ENCODE results near the gene DCTN2. TPM values are rescaled to one million over a fixed set of nuclear protein-coding genes. Genes with fewer than 3 reads are reported as not detected.

The DCTN2 gene
- polyA plus RNA-seq, 1 donor from 2014 or later, result 369 TPM

DNA sequence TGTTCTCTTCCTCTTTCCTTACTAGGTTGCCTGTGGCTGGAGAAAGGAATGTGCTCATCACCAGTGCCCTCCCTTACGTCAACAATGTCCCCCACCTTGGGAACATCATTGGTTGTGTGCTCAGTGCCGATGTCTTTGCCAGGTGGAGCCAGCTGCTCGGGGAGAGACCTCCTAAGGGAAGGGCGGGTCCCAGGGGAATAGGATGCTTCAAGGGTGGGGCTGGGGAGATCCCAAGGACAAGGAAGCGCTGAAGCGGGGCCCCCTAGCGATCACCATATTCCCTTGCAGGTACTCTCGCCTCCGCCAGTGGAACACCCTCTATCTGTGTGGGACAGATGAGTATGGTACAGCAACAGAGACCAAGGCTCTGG, 48.9 kb downstream of the DCTN2 start:
- TF ChIP-seq MXI1 (conservative IDR thresholded peaks at IDR 0.05; ENCODE audit: poor library complexity, severe bottlenecking) (no peak), POLR2AphosphoS5 (IDR thresholded peaks at IDR 0.05) (no peak), EZH2 (IDR thresholded peaks at IDR 0.05; ENCODE audit: borderline replicate concordance, insufficient read depth, low read length, poor library complexity, severe bottlenecking) (no peak), TAF1 (IDR thresholded peaks at IDR 0.05; ENCODE audit: low read depth) (no peak), EP300 (conservative IDR thresholded peaks at IDR 0.05; ENCODE audit: poor library complexity, severe bottlenecking) (no peak)
- TF ChIP-seq, protein P1, sequence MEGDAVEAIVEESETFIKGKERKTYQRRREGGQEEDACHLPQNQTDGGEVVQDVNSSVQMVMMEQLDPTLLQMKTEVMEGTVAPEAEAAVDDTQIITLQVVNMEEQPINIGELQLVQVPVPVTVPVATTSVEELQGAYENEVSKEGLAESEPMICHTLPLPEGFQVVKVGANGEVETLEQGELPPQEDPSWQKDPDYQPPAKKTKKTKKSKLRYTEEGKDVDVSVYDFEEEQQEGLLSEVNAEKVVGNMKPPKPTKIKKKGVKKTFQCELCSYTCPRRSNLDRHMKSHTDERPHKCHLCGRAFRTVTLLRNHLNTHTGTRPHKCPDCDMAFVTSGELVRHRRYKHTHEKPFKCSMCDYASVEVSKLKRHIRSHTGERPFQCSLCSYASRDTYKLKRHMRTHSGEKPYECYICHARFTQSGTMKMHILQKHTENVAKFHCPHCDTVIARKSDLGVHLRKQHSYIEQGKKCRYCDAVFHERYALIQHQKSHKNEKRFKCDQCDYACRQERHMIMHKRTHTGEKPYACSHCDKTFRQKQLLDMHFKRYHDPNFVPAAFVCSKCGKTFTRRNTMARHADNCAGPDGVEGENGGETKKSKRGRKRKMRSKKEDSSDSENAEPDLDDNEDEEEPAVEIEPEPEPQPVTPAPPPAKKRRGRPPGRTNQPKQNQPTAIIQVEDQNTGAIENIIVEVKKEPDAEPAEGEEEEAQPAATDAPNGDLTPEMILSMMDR (IDR thresholded peaks at IDR 0.05; ENCODE audit: poor library complexity, severe bottlenecking), result no peak
- no peak overlapping the region for H2AFZ ChIP-seq (ENCODE audit: low read depth, low read length)
- no peak overlapping the region for H3K9ac ChIP-seq (ENCODE audit: low read length)
- no peaks in the 10 kb centered on the region for H3K9me2 ChIP-seq (ENCODE audit: insufficient read depth, low read length)
- H3K4me3 ChIP-seq (ENCODE audit: low read length), result no peak overlapping the region
- no peaks in the 10 kb centered on the region for H3F3A ChIP-seq (ENCODE audit: insufficient read depth, low read length, poor library complexity, severe bottlenecking)
- no peaks in the 10 kb centered on the region for H3K27me3 ChIP-seq (ENCODE audit: insufficient read depth, low read depth, low read length)
- no peaks in the 10 kb centered on the region for H3K9me3 ChIP-seq (ENCODE audit: low read length)
- H3K36me3 ChIP-seq (ENCODE audit: insufficient read depth, low read length), result peaks cover 9% of the 10 kb centered on the region
- H4K20me1 ChIP-seq (ENCODE audit: insufficient read depth), result no peaks in the 10 kb centered on the region
- H3K27ac ChIP-seq (ENCODE audit: low read length), result no peak overlapping the region
- H3K79me2 ChIP-seq (replicated peaks; ENCODE audit: insufficient read depth, low read length), result no peaks in the 10 kb centered on the region
- no peak overlapping the region for H3K4me2 ChIP-seq (ENCODE audit: low read length)

GRCh38 chr12:57497223-57498131, 49.5 kb downstream of the DCTN2 start:
- Histone ChIP-seq H3K9me3 (ENCODE audit: low read length) (no peaks in the 10 kb centered on the region), H3K79me2 (replicated peaks; ENCODE audit: insufficient read depth, low read length) (no peaks in the 10 kb centered on the region), H3K27me3 (ENCODE audit: insufficient read depth, low read depth, low read length) (no peaks in the 10 kb centered on the region), H3K4me3 (ENCODE audit: low read length) (no peak overlapping the region), H3K9ac (ENCODE audit: low read length) (no peak overlapping the region), H3K9me2 (ENCODE audit: insufficient read depth, low read length) (no peaks in the 10 kb centered on the region), H3K4me2 (ENCODE audit: low read length) (no peak overlapping the region), H3F3A (ENCODE audit: insufficient read depth, low read length, poor library complexity, severe bottlenecking) (no peaks in the 10 kb centered on the region), H3K36me3 (ENCODE audit: insufficient read depth, low read length) (peaks cover 14% of the 10 kb centered on the region), H4K20me1 (ENCODE audit: insufficient read depth) (no peaks in the 10 kb centered on the region), H2AFZ (ENCODE audit: low read depth, low read length) (no peak overlapping the region), H3K27ac (ENCODE audit: low read length) (no peak overlapping the region)
- TF ChIP-seq, protein P2, sequence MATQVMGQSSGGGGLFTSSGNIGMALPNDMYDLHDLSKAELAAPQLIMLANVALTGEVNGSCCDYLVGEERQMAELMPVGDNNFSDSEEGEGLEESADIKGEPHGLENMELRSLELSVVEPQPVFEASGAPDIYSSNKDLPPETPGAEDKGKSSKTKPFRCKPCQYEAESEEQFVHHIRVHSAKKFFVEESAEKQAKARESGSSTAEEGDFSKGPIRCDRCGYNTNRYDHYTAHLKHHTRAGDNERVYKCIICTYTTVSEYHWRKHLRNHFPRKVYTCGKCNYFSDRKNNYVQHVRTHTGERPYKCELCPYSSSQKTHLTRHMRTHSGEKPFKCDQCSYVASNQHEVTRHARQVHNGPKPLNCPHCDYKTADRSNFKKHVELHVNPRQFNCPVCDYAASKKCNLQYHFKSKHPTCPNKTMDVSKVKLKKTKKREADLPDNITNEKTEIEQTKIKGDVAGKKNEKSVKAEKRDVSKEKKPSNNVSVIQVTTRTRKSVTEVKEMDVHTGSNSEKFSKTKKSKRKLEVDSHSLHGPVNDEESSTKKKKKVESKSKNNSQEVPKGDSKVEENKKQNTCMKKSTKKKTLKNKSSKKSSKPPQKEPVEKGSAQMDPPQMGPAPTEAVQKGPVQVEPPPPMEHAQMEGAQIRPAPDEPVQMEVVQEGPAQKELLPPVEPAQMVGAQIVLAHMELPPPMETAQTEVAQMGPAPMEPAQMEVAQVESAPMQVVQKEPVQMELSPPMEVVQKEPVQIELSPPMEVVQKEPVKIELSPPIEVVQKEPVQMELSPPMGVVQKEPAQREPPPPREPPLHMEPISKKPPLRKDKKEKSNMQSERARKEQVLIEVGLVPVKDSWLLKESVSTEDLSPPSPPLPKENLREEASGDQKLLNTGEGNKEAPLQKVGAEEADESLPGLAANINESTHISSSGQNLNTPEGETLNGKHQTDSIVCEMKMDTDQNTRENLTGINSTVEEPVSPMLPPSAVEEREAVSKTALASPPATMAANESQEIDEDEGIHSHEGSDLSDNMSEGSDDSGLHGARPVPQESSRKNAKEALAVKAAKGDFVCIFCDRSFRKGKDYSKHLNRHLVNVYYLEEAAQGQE (IDR thresholded peaks at IDR 0.05; ENCODE audit: borderline replicate concordance), result no peak
- TF ChIP-seq TAF1 (IDR thresholded peaks at IDR 0.05; ENCODE audit: low read depth) (no peak), MXI1 (conservative IDR thresholded peaks at IDR 0.05; ENCODE audit: poor library complexity, severe bottlenecking) (no peak), RAD21 (conservative IDR thresholded peaks at IDR 0.05) (no peak), POLR2AphosphoS5 (IDR thresholded peaks at IDR 0.05) (no peak), EZH2 (IDR thresholded peaks at IDR 0.05; ENCODE audit: borderline replicate concordance, insufficient read depth, low read length, poor library complexity, severe bottlenecking) (no peak), EP300 (conservative IDR thresholded peaks at IDR 0.05; ENCODE audit: poor library complexity, severe bottlenecking) (no peak), SMC3 (conservative IDR thresholded peaks at IDR 0.05; ENCODE audit: poor library complexity) (no peak)
- TF ChIP-seq, protein P1 (IDR thresholded peaks at IDR 0.05; ENCODE audit: poor library complexity, severe bottlenecking), result no peak

Measured in neural cell (in vitro differentiated cells).